GM21717 (cell line): Measurements from ENCODE around the gene NRXN3.

Experiments
- ATAC-seq: cut with Tn5 transposase; IDR thresholded peaks from one replicate; pipeline ENCODE4 v1.9.1; 2021; ENCODE audit warnings: mild to moderate bottlenecking, moderate library complexity; ENCODE audit not compliant: unreplicated experiment

Gene NRXN3

GRCh38 chr14:78873581-78873980, 703.4 kb downstream of the NRXN3 start:
- ATAC-seq = no peak

- no peak for ATAC-seq
These were observed 704.9 kb downstream of the NRXN3 start for GRCh38 chr14:78875049-78875448.

GRCh38 chr14:78885884-78886283, 715.7 kb downstream of the NRXN3 start:
- ATAC-seq = no peak

- no peak for ATAC-seq
These were observed 727.3 kb downstream of the NRXN3 start for GRCh38 chr14:78897443-78897842.

GRCh38 chr14:78902010-78902623, 731.9 kb downstream of the NRXN3 start:
- no peak for ATAC-seq

- ATAC-seq = no peak
These were observed 733.9 kb downstream of the NRXN3 start for GRCh38 chr14:78904094-78904493.

- ATAC-seq = no peak
These were observed 747.3 kb downstream of the NRXN3 start for GRCh38 chr14:78917462-78917861.

GRCh38 chr14:78921856-78922255, 751.7 kb downstream of the NRXN3 start:
- ATAC-seq = no peak

GRCh38 chr14:78927261-78927660, 757.1 kb downstream of the NRXN3 start:
- ATAC-seq = no peak

- ATAC-seq = no peak
These were observed 763.0 kb downstream of the NRXN3 start for GRCh38 chr14:78933166-78933565.

- ATAC-seq = no peak
These were observed 763.9 kb downstream of the NRXN3 start for GRCh38 chr14:78933948-78934524.

- ATAC-seq = no peak
These were observed 776.8 kb downstream of the NRXN3 start for GRCh38 chr14:78946949-78947348.

- ATAC-seq = no peak
These were observed 777.5 kb downstream of the NRXN3 start for GRCh38 chr14:78947681-78948080.

- ATAC-seq = no peak
These were observed 780.5 kb downstream of the NRXN3 start for GRCh38 chr14:78950649-78951048.

GRCh38 chr14:78951602-78952001, 781.4 kb downstream of the NRXN3 start:
- no peak for ATAC-seq

- peak; percentile 67 for ATAC-seq
These were observed 789.6 kb downstream of the NRXN3 start for GRCh38 chr14:78959674-78960264.

- no peak for ATAC-seq
These were observed 797.1 kb downstream of the NRXN3 start for GRCh38 chr14:78967111-78967809.

- ATAC-seq = no peak
These were observed 798.1 kb downstream of the NRXN3 start for GRCh38 chr14:78968265-78968664.

- ATAC-seq = no peak
These were observed 800.5 kb downstream of the NRXN3 start for GRCh38 chr14:78970677-78971076.

GRCh38 chr14:78972440-78972839, 802.3 kb downstream of the NRXN3 start:
- ATAC-seq = no peak

GRCh38 chr14:78974691-78975090, 804.5 kb downstream of the NRXN3 start:
- no peak for ATAC-seq

GRCh38 chr14:78975734-78976133, 805.6 kb downstream of the NRXN3 start:
- no peak for ATAC-seq
